ENCODE measurements around the gene JUNB.

The JUNB gene

DNA sequence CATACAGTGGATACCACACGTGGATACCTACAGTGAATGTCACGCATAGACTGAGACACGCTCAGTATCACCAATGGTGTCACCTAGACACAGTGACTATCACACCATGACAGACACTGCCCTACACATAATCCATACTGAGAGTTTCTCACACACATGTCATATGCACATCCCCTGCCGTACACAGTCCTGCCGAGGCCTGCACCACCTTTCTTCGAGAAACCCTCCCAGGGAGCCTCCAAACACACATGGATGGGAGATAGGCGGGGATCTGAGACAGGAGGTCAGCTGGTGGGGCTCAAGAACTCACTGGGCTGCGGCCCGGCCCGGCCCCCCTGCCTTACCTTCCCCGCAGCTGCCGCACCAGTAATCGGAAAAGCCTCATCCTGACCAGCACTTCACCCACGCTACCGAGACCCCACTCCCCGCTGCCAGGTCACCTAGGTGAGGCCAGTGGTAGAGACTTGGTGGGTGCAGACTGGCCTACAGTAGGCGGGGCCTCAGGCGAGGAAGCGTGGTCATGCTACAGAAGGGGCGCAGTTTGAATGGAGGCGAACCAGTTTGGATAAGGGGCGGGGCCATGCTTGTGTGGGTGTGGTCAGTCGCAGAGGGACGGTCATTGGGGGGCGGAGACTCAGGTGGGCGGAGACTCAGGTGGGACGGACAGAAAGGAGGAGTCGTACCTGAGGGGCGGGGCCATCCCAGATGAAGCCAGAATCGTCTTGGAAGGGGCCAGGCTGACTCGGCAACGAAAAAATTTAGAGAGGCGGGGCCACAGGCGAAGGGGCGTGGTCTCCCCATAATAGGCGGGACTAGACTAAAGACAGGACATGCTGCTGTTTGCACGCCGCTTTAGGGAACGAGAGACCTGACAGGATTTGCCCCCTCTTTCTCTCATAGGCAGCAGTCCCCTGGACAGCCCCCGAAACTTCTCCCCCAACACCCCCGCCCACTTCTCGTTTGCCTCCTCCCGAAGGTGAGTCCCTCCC is 49.1 kb downstream of the JUNB start:
- peak; percentile 46 for DNase-seq (ENCODE audit: low read depth)
- peak overlapping the region; percentile 34 for H3K4me3 ChIP-seq (ENCODE audit: low read length)
- TF ChIP-seq, protein P1, sequence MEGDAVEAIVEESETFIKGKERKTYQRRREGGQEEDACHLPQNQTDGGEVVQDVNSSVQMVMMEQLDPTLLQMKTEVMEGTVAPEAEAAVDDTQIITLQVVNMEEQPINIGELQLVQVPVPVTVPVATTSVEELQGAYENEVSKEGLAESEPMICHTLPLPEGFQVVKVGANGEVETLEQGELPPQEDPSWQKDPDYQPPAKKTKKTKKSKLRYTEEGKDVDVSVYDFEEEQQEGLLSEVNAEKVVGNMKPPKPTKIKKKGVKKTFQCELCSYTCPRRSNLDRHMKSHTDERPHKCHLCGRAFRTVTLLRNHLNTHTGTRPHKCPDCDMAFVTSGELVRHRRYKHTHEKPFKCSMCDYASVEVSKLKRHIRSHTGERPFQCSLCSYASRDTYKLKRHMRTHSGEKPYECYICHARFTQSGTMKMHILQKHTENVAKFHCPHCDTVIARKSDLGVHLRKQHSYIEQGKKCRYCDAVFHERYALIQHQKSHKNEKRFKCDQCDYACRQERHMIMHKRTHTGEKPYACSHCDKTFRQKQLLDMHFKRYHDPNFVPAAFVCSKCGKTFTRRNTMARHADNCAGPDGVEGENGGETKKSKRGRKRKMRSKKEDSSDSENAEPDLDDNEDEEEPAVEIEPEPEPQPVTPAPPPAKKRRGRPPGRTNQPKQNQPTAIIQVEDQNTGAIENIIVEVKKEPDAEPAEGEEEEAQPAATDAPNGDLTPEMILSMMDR (conservative IDR thresholded peaks at IDR 0.05; ENCODE audit: low read length) = no peak

GRCh38 chr19:12841094-12841493 is 49.8 kb downstream of the JUNB start:
- TF ChIP-seq, protein P1 (conservative IDR thresholded peaks at IDR 0.05; ENCODE audit: low read length) = no peak

GRCh38 chr19:12842511-12842910 is 51.2 kb downstream of the JUNB start:
- TF ChIP-seq, protein P1 (conservative IDR thresholded peaks at IDR 0.05; ENCODE audit: low read length) = no peak
- no peak for DNase-seq (ENCODE audit: low read depth)
- H3K4me3 ChIP-seq (ENCODE audit: low read length) = no peak overlapping the region

More at GRCh38 chr19:12841094-12841493, 49.8 kb downstream of the JUNB start:
- H3K4me3 ChIP-seq (ENCODE audit: low read length) = peak overlapping the region; percentile 34
- no peak for DNase-seq (ENCODE audit: low read depth)
